ENCODE measurements around the gene PARD3.

The PARD3 gene

DNA sequence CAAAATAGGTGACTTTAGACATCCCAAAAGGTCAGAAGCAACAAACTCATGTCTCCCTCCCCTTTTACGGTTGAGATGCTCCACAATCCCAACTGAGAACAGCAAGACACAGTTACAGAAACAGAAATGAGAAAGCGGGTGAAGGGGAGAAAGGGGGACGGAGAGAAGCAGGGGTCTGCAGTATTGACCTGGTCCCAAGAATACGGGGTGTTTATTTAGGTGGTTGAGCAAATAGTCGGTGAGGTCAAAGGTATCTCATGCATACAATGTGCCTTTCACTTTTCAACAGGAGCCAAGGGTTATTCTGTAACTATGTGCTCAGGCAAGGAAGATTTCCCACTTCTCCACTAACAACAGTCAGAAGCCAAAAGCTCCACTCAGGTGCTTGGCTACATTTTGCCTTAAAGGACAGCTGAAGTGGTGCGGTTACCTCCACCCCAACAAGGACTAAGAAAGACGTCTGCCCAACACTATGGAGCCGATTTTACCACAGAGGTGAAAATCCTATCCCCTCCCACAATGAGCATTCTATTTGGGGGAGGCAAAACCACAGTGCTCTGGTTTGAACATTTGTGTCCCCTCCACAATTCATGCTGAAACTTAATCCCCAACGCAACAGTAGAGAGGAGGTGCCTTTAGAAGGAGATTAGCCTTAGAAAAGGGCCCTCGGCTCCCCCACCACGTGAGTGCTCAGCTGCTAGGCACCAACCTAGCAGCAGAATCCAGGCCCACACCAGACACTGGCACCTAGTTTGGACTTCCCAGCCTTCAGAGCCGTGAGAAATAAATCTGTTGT is 77.9 kb downstream of the PARD3 start:
- no peak for DNase-seq

DNA sequence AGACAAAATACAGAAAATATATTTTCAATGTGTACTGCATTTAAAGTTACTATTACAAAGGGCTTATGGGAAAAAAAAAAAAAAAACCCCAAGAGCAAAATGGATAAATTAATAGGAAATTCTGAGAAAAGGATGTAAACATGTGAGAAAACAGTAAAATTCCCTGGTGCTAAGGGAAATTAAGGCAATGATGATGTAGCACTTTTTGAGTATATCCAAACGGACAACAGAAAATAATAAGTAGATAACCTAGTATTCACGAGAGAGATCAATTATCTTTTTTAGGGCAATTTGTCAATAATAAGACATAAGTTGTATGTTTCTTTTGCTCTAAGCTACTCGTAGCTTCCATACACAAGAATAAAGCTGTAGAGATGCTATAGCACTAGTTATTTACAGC is 80.2 kb downstream of the PARD3 start:
- DNase-seq = no peak

DNA sequence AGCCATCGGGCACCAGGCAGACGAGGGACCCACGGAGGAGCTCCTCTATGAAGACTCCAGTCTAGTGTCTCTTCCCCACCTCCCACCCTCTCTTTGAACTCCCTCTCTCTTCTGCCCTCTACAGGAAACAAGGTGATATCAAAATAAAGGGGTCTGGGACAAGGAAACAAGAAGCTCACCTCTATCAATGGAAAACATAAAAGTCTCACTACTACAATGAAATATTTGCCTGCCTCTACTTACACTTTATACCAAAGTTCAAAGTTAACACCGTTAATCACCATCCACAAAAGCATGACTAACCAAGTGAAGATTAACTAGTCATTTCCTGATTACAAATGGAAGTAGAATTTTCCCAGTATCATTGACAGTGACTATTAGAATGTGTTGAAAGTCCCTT is 82.2 kb downstream of the PARD3 start:
- DNase-seq = peak; percentile 3

DNA sequence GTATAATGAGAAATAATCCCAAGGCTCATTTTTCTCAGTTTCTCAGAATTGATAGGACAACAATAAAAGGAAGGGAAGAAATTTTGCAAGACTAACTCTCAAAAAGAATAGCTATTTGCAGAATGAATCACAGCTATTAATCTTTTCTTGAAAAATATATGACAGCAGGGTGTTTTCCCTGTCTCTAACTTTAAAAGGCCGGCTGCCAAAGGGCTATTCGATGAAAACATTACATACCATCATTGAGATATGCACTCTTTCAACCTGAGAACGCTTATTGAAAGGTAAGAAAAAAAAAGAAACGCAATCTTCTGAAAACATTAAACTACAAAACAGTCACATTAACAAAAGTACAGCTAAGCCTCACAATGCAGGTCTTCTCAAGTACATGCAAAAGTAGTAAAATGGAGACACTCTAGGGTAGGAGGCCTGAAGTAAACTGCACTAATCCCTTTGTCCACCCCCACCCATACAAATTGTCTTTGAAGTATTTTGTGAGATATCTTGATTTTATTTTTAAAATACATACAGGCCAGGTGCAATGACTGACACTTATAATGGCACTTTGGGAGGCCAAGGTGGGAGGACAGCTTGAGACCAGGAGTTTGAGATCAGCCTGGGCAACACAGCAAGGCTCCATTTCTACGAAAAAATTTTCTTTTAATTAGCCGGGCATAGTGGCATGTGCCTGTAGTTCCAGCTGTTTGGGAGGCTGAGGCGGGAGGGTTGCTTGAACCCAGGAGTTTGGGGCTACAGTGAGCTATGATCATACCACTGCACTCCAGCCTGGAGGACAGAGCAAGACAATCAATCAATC is 83.0 kb downstream of the PARD3 start:
- no peak for DNase-seq

DNA sequence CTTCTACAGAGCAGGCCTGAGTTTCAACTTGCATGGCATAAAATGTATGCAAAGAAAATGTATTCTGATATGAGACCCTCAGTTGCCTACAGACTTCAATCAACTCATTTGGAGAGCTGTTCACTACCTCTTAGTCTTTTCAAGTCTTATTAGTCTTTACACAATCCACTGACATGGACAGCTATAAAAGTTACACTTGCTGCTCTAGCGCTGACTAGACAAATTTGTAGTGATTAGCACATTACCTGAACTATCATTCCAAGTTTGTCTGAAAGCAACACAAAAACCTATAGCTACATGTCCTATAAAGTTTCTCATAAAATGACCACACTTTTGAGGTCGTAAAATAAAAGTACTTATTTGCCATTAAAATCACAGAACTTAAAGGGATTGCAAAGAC is 83.9 kb downstream of the PARD3 start:
- no peak for DNase-seq

DNA sequence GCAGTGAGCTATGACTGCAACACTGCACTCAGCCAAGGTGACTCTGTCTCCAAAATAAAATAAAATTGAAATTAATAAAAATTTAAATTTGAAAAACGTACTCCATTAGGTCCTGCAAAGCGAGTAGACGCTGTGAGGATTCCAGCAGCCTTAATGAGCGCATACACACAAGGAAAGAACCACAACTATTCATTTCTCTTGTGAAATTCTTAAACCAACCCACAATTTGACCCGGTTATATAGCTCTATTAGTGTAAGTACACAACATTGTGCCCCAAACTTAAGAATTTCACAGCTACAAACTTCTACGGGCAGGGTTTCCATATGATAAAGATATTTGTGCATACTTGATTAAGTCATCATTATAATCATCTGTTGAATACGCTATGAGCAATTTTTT is 84.4 kb downstream of the PARD3 start:
- no peak for DNase-seq

DNA sequence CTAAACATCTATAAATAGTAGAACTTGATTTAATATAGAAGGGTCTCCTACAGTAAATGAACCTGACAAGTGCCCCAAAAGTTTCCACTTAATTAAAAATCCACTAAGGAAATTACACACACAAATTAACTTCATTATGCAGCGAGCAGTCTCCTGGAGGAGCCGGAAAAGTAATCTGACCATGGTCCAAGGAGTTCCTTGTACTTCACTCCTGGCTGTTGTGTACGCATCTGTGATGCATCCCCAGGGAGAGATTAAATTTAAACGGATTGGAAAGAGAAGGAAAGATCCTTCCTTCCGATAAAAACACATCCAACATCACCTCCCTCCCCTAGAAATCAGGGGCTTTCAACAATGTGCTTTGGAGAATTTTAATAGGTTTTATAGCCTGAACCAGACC is 85.5 kb downstream of the PARD3 start:
- DNase-seq = no peak

DNA sequence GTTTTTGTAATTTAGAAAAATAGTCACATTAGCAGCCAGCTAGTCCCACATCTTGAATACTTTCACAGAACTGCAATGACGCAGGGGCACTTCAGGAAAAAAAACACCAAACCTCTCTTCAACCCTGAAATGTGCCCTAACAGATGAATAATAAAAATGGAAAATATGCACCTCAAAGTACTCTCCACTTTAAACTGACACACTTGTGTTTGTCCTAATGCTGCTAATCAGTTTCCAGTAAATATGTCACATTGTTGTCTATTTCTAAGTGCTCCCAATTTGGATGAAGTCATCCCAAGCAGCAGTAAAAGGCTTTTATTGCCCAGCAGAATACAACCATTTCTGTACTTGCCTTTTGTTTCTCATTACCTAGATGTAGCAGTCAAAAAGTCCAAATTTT is 86.7 kb downstream of the PARD3 start:
- no peak for DNase-seq

DNA sequence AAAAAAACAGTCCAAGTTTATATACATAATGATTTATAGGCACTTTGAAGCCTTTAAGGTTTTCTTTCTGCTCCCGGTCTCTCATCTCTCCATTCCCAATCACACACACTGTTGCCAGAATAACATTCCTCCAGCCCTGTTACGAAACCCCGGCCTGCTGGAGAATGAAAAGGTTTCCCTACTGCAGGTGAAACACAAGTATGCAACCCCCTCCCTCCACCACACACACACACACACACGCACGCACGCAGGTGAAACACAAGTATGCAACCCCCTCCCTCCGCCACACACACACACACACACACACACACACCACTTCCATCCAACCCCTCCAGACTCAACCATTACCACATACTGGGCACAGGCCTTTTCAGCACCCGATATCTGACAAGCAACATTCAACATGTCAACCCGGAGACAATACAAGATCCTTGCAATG is 87.5 kb downstream of the PARD3 start:
- no peak for DNase-seq

DNA sequence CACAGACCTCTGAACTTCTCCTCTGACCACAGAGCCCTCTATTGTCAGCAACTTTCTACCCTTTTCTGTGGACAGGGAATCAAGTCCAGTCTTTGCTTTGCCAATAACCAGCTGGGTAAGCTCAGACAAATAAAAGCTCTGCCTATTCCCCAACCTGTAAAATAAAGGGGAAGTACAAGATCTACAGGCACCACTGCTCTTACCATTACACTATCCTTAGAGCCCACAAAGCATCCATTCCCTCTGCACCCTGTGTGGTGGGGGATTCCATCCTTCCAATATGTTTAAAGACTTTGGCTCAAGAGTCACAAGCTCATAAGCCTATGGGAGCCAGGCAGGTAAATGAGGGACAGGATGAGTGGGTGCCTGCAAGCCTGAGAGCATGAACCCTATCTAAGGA is 88.2 kb downstream of the PARD3 start:
- DNase-seq = no peak

DNA sequence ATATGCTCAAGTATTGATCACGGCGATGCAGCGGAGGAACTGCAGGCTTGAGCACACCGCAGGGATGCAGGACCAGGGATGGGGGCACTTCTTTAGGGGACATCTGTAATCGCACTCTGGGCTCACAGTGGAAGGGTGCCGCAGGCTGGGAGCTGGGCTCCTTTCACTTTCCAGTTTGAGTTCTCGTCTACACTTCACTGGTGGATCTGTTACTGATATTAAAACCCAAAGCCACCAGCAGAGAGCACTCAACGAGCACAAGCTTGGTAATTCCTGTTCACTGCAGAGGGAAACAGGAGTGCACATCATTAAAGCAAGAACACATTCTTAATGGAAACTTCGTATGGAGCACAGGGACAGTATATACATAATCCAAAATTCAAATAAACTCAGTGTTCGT is 91.3 kb downstream of the PARD3 start:
- DNase-seq = peak; percentile 14

DNA sequence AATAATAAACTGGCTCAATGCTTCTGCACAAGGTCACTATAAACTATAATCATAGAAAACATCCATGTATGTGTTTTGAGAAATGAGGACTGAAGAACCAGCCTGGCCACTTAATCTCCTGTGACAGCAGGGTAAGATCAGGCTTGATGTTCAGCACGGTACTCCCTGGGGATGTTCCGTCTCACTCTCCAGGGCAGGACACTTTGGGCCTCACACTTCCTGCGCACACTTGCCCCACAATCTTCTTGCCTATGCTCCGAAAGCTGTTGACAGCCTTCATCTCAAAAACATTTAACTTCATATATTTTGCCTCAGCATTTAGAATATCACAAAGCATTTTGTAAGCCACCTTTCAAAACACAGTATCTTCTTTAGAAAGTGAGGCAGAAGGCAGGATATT is 92.7 kb downstream of the PARD3 start:
- DNase-seq = no peak

DNA sequence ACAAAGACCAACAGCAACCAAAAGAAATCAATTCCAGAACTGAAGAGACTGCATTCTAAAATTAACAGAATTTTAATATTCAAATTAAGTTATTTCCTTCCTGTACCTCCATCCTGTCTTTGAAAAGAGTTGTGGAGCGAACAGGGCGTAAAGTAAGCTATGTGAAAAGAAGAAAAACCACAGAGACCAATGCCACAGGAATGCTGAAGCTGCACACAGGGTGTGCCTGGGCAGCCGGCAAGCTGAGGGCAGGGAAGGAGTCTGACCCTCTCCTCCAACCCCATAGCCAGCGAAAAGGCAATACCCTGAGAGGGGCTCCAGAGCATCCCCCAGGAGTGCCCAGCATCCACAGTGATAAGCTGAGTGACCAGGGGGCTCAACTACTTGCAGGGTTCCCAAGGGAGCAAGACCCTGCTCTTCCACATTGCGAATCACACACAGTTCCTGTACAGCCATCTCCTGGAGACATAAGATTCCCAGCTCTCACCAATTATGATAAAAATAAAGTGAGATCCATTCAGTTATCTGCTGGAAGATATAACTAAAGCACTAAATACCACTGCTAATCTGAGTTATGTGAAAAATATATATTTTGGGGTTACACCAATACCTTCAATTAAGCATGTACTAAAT is 93.8 kb downstream of the PARD3 start:
- no peak for DNase-seq

DNA sequence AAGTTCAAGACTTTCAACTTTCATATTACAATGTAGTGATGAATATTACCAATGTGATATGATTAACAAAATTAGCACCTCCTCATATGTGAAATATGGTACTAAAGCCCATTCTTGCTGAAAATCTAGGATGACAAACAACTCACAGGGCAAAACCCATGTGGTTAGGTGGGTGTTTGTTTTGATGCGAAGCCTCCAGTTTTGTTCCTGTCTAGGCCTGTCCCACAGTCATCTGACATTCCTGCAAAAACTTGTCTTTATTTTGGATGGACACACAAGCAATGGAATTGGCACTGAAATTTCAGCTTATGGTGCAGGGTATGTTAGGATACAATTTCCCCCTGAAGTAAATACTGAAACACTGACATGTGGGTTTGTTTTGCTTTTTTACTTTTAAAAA is 95.3 kb downstream of the PARD3 start:
- DNase-seq = no peak

DNA sequence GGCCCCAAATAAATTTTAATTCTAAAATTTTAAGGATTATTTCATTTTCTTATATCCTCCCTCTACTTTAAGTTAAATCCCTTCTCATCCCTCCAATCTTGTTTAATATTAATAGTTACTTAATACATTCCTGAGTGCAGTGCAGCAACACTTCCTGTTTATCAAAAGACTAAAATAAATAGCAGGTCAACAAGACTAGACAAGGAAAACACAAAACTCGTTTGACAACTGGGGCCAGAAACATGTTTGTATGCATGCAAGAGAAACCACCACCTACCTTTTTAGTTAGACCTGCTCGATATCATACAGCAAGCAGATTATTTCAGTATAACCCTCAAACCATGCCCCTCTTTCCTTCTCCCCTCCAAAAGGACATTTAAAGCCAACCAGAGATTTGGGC is 95.8 kb downstream of the PARD3 start:
- no peak for DNase-seq

DNA sequence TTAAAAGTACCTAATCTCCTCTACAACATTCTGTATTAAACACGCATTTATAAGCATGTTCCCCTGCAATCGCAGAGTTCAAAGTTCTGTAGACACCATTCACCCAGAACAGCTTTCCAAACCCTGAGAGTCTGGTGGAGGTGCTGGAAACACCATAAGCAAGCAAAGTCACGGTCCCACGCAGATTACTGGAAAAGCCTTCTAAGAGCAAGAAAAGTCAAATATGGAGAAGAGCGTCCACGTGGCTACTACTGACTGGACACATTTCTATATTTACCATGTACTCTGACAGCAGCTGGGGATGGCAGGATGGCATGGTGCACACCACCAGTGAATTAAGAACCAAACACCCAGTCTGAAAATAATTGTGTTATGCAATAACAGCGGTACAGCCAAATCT is 97.7 kb downstream of the PARD3 start:
- no peak for DNase-seq

DNA sequence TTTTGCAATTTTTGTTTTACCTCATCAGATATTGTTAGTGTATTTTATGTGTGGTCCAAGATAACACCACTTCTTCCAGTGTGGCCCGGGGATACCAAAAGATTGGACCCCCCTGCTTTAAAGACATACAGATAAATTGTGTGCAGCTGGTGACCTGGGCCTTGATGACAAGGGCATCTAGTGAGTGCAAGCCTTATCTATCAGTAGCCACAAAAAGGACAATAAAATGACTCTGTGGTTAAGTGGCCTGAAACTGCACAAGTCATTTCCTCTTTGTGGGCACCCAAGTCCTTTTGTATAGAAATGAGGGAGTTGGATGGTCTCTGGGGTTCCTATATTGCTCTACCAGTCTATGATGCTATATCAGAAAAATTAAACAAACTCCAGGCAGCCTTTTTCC is 98.1 kb downstream of the PARD3 start:
- no peak for DNase-seq

DNA sequence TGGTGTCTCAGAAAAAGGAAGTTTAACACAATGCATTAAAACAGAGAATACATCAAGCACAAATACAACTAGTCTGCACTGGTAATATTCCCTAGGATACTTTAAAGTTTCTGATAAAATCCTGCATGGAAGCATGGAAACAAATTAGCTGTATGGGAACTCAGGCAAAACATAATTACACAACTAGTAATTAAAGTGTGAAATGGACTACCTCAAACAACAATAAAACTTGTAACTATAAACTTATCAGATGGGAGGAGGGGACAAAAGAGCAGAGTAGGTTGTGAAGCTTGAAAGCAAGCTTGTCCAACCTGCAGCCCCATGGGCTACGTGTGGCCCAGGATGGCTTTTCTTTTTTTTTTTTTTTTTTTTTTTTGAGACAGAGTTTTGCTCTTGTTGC is 98.9 kb downstream of the PARD3 start:
- DNase-seq = no peak

DNA sequence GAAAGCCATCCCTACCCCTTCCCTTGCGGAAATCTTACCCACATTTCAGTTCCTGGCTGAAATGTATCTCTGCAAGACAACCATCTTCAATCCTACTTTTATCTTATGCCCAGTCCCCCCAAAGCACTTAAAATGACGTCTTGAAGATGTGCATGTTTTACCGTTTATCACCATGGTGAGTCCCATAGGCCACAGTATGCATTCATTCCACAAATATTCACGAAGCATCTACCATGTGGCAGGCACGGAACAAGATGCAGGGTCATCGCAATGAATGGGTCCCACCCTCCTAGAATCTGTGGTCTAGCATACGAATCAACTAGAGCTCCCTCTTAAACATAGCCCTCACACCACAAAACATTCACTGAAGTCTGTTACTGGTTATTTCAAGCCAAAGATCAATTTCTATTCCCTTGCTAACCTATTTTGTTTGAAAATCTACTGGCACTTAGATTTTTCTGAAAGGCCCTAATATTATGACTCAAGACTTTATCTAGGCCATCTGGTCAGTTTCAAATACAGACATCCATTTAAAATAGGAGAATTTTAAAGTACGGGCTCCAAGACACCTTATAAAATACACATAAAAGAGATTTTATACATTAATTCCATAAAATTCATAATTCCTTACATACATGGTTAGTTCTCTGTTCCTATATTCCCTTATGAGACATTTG is 99.4 kb downstream of the PARD3 start:
- no peak for DNase-seq

DNA sequence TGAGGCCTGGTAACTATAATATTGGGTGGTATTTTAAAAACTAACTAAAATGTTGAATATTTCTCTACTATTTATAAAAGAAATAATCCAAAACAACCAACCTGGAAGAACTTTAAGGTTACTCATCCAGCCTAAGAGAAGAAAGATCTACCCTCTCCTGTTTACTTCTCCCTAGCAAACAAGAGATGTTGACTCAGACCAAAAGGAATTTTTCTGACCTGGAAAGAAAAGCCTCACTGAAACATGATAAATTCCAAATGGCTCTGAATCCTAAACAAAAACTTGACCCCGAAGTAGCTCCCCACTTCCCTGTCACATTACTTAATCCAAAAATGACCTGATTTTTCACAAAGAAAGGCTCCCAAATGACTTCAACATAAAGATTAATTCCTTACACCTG is 101.2 kb downstream of the PARD3 start:
- DNase-seq = no peak

DNA sequence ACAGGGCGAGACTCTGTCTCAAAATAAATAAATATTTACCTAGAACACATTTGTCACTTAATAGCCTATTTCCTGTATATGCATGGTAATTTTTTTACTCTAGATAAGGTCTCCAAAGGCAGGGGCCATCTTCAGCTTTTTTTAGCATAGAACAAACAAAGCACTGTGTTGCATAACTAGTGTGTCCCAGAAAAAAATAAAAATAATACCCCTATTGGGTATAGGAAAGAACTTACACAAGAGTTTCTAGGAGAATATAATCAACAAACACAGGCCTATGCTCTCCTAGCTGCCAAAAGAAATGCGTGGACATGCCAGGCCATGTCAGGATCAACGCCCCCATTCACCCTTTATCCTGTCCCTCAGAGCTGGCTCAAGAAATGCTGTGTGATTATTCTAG is 103.6 kb downstream of the PARD3 start:
- DNase-seq = no peak

DNA sequence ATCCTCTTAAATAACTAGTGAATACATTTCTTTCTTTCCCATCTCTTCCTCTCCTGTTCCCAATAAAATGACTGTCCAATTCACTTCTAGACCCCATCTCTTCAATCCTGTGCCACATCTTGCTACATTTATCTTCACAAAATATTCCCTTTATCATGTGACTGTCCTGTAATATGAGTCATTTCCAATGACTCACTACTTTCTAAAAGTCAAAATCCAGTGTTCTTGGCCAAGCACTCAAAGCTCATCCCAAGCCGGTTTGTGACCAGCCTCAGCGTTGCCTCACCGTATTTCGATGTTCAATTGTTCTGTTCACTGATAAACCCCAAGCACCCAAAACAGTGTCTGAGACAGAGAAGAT is 104.7 kb downstream of the PARD3 start:
- no peak for DNase-seq

DNA sequence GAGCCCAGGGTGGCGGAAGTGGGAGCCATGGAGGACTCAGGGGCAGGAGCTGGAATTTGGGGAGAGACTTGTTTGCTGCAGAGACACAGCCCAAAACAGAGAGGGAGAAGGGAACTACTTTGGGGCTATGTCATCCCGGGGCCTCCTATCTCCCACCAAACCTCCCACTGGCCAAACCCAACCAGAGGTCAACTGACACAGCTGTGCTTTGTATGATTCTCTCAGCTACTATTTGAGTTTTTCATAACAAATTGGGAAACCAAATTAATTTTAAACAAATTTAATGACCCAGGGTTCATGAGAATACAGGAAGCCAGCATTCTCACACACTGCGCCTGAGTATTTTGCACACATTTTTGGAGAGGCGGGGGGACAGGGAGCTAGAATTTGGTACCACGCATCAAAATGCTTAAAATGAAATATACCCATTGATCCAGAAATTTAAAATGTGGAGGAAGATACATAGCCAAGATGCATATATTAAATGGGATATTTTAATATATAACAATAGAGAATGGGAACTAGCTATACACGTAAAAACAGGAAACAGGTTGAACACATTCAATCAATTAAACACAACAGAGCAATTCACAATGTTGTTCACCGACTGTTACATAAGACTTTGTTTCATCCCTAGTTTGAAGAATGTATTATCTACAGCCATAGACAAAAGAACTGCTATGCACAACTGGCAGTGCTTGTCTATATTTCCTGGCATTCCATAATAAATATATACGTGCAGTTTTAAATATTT is 105.3 kb downstream of the PARD3 start:
- no peak for DNase-seq

Data from suppressor macrophage treated with lipopolysaccharide for 4 hours (primary cell).